H1 (cell line): ENCODE results near the gene CIROP. TPM values are rescaled to one million over a fixed set of nuclear protein-coding genes. Genes with fewer than 3 reads are reported as not detected.

Source experiments
- CTCF ChIA-PET: fragments of 300-600 bp; sonication (Branson Sonifier 250); formaldehyde crosslinking; loops from one replicate; lab custom pipeline; 2021; ENCODE audit not compliant: partially characterized antibody; lab: Charles Lee
- POLR2A ChIA-PET: fragments of 300-600 bp; sonication (Branson Sonifier 250); formaldehyde crosslinking; loops from one replicate; lab custom pipeline; 2021; ENCODE audit warnings: inconsistent platforms; ENCODE audit not compliant: partially characterized antibody; lab: Charles Lee
- DNase-seq, 2 experiments: peaks; one replicate each; pipeline versions ENCODE4 v3.0.0 to v3.0.0-alpha.2; 2010 to 2022; ENCODE audit warnings: low spot score in 2 of 2, low read depth in 1 of 2, mixed read lengths in 1 of 2
- FAIRE-seq: peaks from 2 replicates; lab custom pipeline; 2011; peaks lifted over from hg19 to GRCh38; lab: Jason Lieb, UNC
- H2AFZ ChIP-seq: 2 replicates; pipeline ENCODE4 v1.8.1; 2012; ENCODE audit warnings: low read length, inconsistent platforms
- H2AK5ac ChIP-seq: 2 replicates; pipeline ENCODE4 v1.6.1; 2013; ENCODE audit warnings: low read depth, low read length
- H2BK120ac ChIP-seq: replicated peaks from 2 replicates; pipeline ENCODE3; 2013; ENCODE audit warnings: low read depth, low read length, inconsistent platforms
- H2BK12ac ChIP-seq: 2 replicates; pipeline ENCODE4 v1.6.1; 2013; ENCODE audit warnings: low read depth, low read length
- H2BK15ac ChIP-seq: 2 replicates; pipeline ENCODE4 v1.6.1; 2013; ENCODE audit warnings: low read length
- H2BK20ac ChIP-seq: 2 replicates; pipeline ENCODE4 v1.6.1; 2013; ENCODE audit warnings: low read length
- H2BK5ac ChIP-seq: 2 replicates; pipeline ENCODE4 v1.6.1; 2013; ENCODE audit warnings: low read depth, low read length
- H3K14ac ChIP-seq: 2 replicates; pipeline ENCODE4 v1.6.1; 2013; ENCODE audit warnings: inconsistent platforms; ENCODE audit not compliant: insufficient read length
- H3K18ac ChIP-seq: 2 replicates; pipeline ENCODE4 v1.6.1; 2013; ENCODE audit warnings: low read length; ENCODE audit errors: extremely low read depth
- H3K23ac ChIP-seq: 2 replicates; pipeline ENCODE4 v1.6.1; 2013; ENCODE audit warnings: inconsistent platforms; ENCODE audit not compliant: insufficient read length
- H3K23me2 ChIP-seq: 2 replicates; pipeline ENCODE4 v1.6.1; 2013; ENCODE audit warnings: low read depth, low read length
- H3K27ac ChIP-seq: 2 replicates; pipeline ENCODE4 v1.6.1; 2011; ENCODE audit warnings: low read depth, low read length, inconsistent platforms
- H3K27me3 ChIP-seq, 4 experiments: replicated peaks in 1 of 4; 1 replicate in 1 of 4; 2 replicates in 3 of 4; pipeline versions ENCODE4 v1.6.1 to v1.8.1; 2011 to 2013; ENCODE audit warnings: low read length in 3 of 4, mild to moderate bottlenecking in 3 of 4, inconsistent platforms in 2 of 4, mixed read lengths in 2 of 4, moderate library complexity in 1 of 4; ENCODE audit not compliant: control insufficient read depth in 3 of 4, insufficient read depth in 3 of 4; ENCODE audit errors: extremely low read depth in 1 of 4
- H3K36me3 ChIP-seq, 4 experiments: 2 replicates each; pipeline versions ENCODE4 v1.6.1 to v1.8.1; 2011 to 2013; ENCODE audit warnings: mild to moderate bottlenecking in 4 of 4, low read length in 3 of 4, moderate library complexity in 2 of 4, control low read depth in 1 of 4, inconsistent platforms in 1 of 4; ENCODE audit not compliant: insufficient read depth in 4 of 4, control insufficient read depth in 2 of 4
- H3K4ac ChIP-seq: replicated peaks from 2 replicates; pipeline ENCODE3; 2013; ENCODE audit warnings: low read length, low read depth, mixed read lengths, inconsistent platforms; ENCODE audit not compliant: insufficient read length
- H3K4me1 ChIP-seq, 4 experiments: replicated peaks in 1 of 4; 1 replicate in 1 of 4; 2 replicates in 3 of 4; pipeline versions ENCODE4 v1.6.1 to v1.8.1; 2011 to 2013; ENCODE audit warnings: low read length in 3 of 4, inconsistent platforms in 2 of 4, mixed read lengths in 1 of 4; ENCODE audit not compliant: insufficient read depth in 4 of 4, control insufficient read depth in 3 of 4
- H3K4me2 ChIP-seq, 2 experiments: 2 replicates each; pipeline versions ENCODE4 v1.6.1 to v1.8.1; 2011 to 2013; ENCODE audit warnings: low read depth in 2 of 2, low read length in 2 of 2, control low read depth in 1 of 2, inconsistent platforms in 1 of 2, mild to moderate bottlenecking in 1 of 2; ENCODE audit not compliant: insufficient read depth in 1 of 2
- H3K4me3 ChIP-seq, 4 experiments: fragments of 200-600, 300-600 bp in 1 of 4; sonication (generic), shearing (Covaris generic), sonication (Bioruptor Twin) in 1 of 4; 2 replicates each; pipeline versions ENCODE4 v1.5.1 to v1.8.1; 2011 to 2016; ENCODE audit warnings: low read length in 4 of 4, low read depth in 3 of 4, control low read depth in 2 of 4, inconsistent platforms in 2 of 4, mild to moderate bottlenecking in 2 of 4, mixed read lengths in 1 of 4, moderate library complexity in 1 of 4; ENCODE audit not compliant: insufficient read depth in 2 of 4; ENCODE audit errors: extremely low read depth in 1 of 4
- H3K56ac ChIP-seq: replicated peaks from 2 replicates; pipeline ENCODE3; 2013; ENCODE audit warnings: low read depth, mild to moderate bottlenecking, mixed read lengths, low read length, inconsistent platforms; ENCODE audit not compliant: insufficient read length
- H3K79me1 ChIP-seq: 2 replicates; pipeline ENCODE4 v1.6.1; 2013; ENCODE audit warnings: low read depth, low read length, control low read depth
- H3K79me2 ChIP-seq, 2 experiments: 2 replicates each; pipeline versions ENCODE4 v1.6.1 to v1.8.1; 2012 to 2013; ENCODE audit warnings: low read length in 2 of 2, mild to moderate bottlenecking in 2 of 2, inconsistent platforms in 1 of 2; ENCODE audit not compliant: insufficient read depth in 2 of 2, control insufficient read depth in 1 of 2
- H3K9ac ChIP-seq, 4 experiments: replicated peaks in 1 of 4; 1 replicate in 1 of 4; 2 replicates in 3 of 4; pipeline versions ENCODE4 v1.6.1 to v1.8.1; 2011 to 2013; ENCODE audit warnings: low read depth in 3 of 4, low read length in 3 of 4, control low read depth in 2 of 4, mild to moderate bottlenecking in 2 of 4, moderate library complexity in 2 of 4, inconsistent platforms in 1 of 4; ENCODE audit errors: extremely low read depth in 1 of 4
- H3K9me3 ChIP-seq, 2 experiments: 2 replicates each; pipeline versions ENCODE4 v1.6.1 to v1.8.1; 2012 to 2013; ENCODE audit warnings: mild to moderate bottlenecking in 2 of 2, moderate library complexity in 2 of 2, control low read depth in 1 of 2, inconsistent platforms in 1 of 2, low read depth in 1 of 2, low read length in 1 of 2, mixed read lengths in 1 of 2; ENCODE audit not compliant: insufficient read depth in 2 of 2
- H4K20me1 ChIP-seq, 2 experiments: replicated peaks in 1 of 2; 2 replicates each; pipeline versions ENCODE3 to v1.8.1; 2011 to 2013; ENCODE audit warnings: inconsistent platforms in 2 of 2, low read length in 2 of 2, mild to moderate bottlenecking in 1 of 2; ENCODE audit not compliant: insufficient read depth in 2 of 2, control insufficient read depth in 1 of 2
- H4K5ac ChIP-seq: 2 replicates; pipeline ENCODE4 v1.6.1; 2013; ENCODE audit warnings: low read length, low read depth, mixed read lengths, inconsistent platforms; ENCODE audit not compliant: insufficient read length
- H4K8ac ChIP-seq: 2 replicates; pipeline ENCODE4 v1.8.0; 2013; ENCODE audit warnings: mild to moderate bottlenecking, moderate library complexity, low read length, inconsistent platforms; ENCODE audit not compliant: insufficient read depth; ENCODE audit errors: extremely low read depth
- H4K91ac ChIP-seq: replicated peaks from 2 replicates; pipeline ENCODE3; 2013; ENCODE audit warnings: low read length, mixed read lengths, inconsistent platforms; ENCODE audit not compliant: insufficient read length
- BCL11A ChIP-seq, 2 experiments: IDR thresholded peaks; one replicate each; pipeline ENCODE4 v1.6.1; 2011; ENCODE audit warnings: low read depth in 2 of 2, low read length in 2 of 2, mild to moderate bottlenecking in 2 of 2
- HDAC6 ChIP-seq: IDR thresholded peaks from one replicate; pipeline ENCODE4 v1.7.1; 2012; ENCODE audit warnings: low read depth, mild to moderate bottlenecking, inconsistent platforms, low read length, moderate library complexity
- MAFK ChIP-seq: IDR thresholded peaks from 2 replicates; pipeline ENCODE4 v1.6.1; 2012; ENCODE audit warnings: low read depth, mild to moderate bottlenecking, improper control_type of control experiment, low read length
- WGBS, 2 experiments: shearing (Covaris generic) in 1 of 2; methylation state at CpG; one replicate each; pipeline versions ENCODE4 v1.1.6 to v1.1.7; 2013 to 2015; ENCODE audit warnings: low lambda C conversion rate in 2 of 2, mixed read lengths in 2 of 2, inconsistent platforms in 1 of 2, low coverage in 1 of 2, missing lambda C conversion rate in 1 of 2; ENCODE audit not compliant: insufficient replicate concordance in 2 of 2, insufficient coverage in 1 of 2, insufficient read length in 1 of 2; ENCODE audit errors: extremely low coverage in 1 of 2, missing lambda C conversion rate in 1 of 2; 5-methylcytosine and 5-hydroxymethylcytosine counted together
- polyA plus RNA-seq, 7 experiments: library from polyadenylated mRNA; depleted of rRNA in 3 of 7; stranded (reverse) in 5 of 7; unstranded in 2 of 7; fragments of >200 nt in 5 of 7; fragments of 200-250 nt in 2 of 7; gene quantifications; 1 replicate in 5 of 7; 2 replicates in 1 of 7; 4 replicates in 1 of 7; pipeline versions ENCODE4 v1.2.1 to v1.2.3, GENCODE V29; 2011 to 2013; ENCODE audit warnings: missing spikeins in 2 of 7, mixed read lengths in 2 of 7
- total RNA-seq: library from RNA; stranded (reverse); fragmentation: NEBNext Ultra II Directional; extraction: Animal tissue kit (Norgen Biotek cat#: 25700); gene quantifications from 2 replicates; pipeline ENCODE4 v1.2.1, GENCODE V29; 2021

CIROP gene
- total and polyA plus RNA-seq, 2 of the 8 experiments (the other 6 are each of a cell fraction or from before 2014, with no cell fraction given), result 0.06 TPM; not detected in 1

- Histone ChIP-seq H3K79me2 (no peaks in the 10 kb centered on the region), H3K18ac (no peak overlapping the region), H3K79me1 (no peaks in the 10 kb centered on the region), H3K14ac (no peak overlapping the region), H4K8ac (no peak overlapping the region), H3K27ac (no peak overlapping the region), H2BK5ac (no peak overlapping the region), H3K23me2 (peaks cover 1% of the 10 kb centered on the region; the same call in 1 of the 2 replicates), H3K9me3 (no peaks in the 10 kb centered on the region), H3K4ac (no peak overlapping the region), H3K27me3 (no peaks in the 10 kb centered on the region), H3K36me3 (peaks cover 10 to 51% (median 29%) of the 10 kb centered on the region in 4 experiments; a peak in 6 of 8 replicates), H2AFZ (no peak overlapping the region), H3K4me1 (no peaks in the 10 kb centered on the region), H2AK5ac (no peak overlapping the region), H3K4me3 (no peak overlapping the region), H3K4me2 (no peak overlapping the region), H4K20me1 (peaks cover 2 to 4% of the 10 kb centered on the region in 2 experiments), H2BK12ac (no peak overlapping the region), H3K56ac (no peak overlapping the region), H2BK20ac (no peak overlapping the region), H4K5ac (no peak overlapping the region), H2BK15ac (no peak overlapping the region), H3K23ac (no peak overlapping the region), H3K9ac (no peak overlapping the region), H4K91ac (no peak overlapping the region), H2BK120ac (no peak overlapping the region)
- no peak for FAIRE-seq
- POLR2A ChIA-PET, result interaction anchor here (0.6 to 3.2 kb wide), 5 partner anchors 10 to 21 kb away, joined by 3 to 9 read pairs (median 5); no protein-coding TSS in a partner anchor
- no peak for DNase-seq
- CTCF ChIA-PET, result interaction anchor here (0.7 to 3.9 kb wide), 9 partner anchors 9 to 73 kb away, joined by 3 to 21 read pairs (median 3); no protein-coding TSS in a partner anchor
- WGBS, 2 experiments, result 95% methylated on average over 7 of the region's 7 CpGs; no CpG with 5 or more reads in 1 of the 2 experiments
- TF ChIP-seq BCL11A (IDR thresholded peaks at IDR 0.05; ENCODE audit: low read depth in 2 of 2, low read length in 2 of 2) (no peak), MAFK (no peak), HDAC6 (no peak)
These were observed 37.1 kb upstream of the CIROP start for GRCh38 chr14:23141706-23142444.
